Mucosa of descending colon (tissue), 3 donors: ENCODE results near the gene TPD52L1. TPM values are rescaled to one million over a fixed set of nuclear protein-coding genes. Genes with fewer than 3 reads are reported as not detected.

ENCODE experiments used
- ATAC-seq: fragments of 200-7000 bp; cut with Tn5 transposase; one replicate; pipeline ENCODE4 v1.9.1; 2020; ENCODE audit warnings: mild to moderate bottlenecking, moderate library complexity
- DNase-seq, 3 donors: peaks; one replicate each; pipeline ENCODE4 v3.0.0-alpha.2; 2020
- H3K36me3 ChIP-seq: fragments of 200-600 bp; one replicate; pipeline ENCODE4 v1.8.0; 2021; ENCODE audit warnings: low read depth, mild to moderate bottlenecking
- H3K4me1 ChIP-seq: fragments of 200-600 bp; one replicate; pipeline ENCODE4 v1.8.0; 2021; ENCODE audit warnings: low read depth, mild to moderate bottlenecking
- H3K4me3 ChIP-seq: fragments of 200-600 bp; one replicate; pipeline ENCODE4 v1.8.0; 2021; ENCODE audit warnings: mild to moderate bottlenecking
- H3K9me3 ChIP-seq: fragments of 200-600 bp; one replicate; pipeline ENCODE4 v1.8.0; 2021; ENCODE audit warnings: mild to moderate bottlenecking
- intact Hi-C, 2 donors: fragments of 100-400 bp; cut with DNase I in 1 of 2; cut with micrococcal nuclease in 1 of 2; formaldehyde crosslinking; loops; one replicate each; pipeline versions ENCODE4 v1.11.0 to v1.11.1; 2022; cut with DNase I, micrococcal nuclease
- total RNA-seq, 3 donors: library from RNA; stranded (reverse); fragmentation: NEBNext Ultra II Directional in 2 of 3; extraction: Animal tissue kit (Norgen Biotek cat#: 25700) in 2 of 3; gene quantifications; one replicate each; pipeline versions ENCODE4 v1.2.1 to v1.2.4, GENCODE V29; 2021 to 2023
- TF ChIP-seq, protein P1 (sequence below): fragments of 200-600 bp; IDR thresholded peaks from one replicate; pipeline ENCODE4 v1.8.0; 2022; ENCODE audit warnings: antibody characterized with exemption, mild to moderate bottlenecking
- donor health status: DM: no; HTN: no; CAD: no; lungs with moderate emphysema.
- donor health status: DM: no; HTN: no; CAD: no.
- donor health status: DM: no; HTN: yes; CAD: no.

The TPD52L1 gene
- total RNA-seq, 3 donors from 2014 or later = 12.1 to 23.9 (median 22.0) TPM

DNA sequence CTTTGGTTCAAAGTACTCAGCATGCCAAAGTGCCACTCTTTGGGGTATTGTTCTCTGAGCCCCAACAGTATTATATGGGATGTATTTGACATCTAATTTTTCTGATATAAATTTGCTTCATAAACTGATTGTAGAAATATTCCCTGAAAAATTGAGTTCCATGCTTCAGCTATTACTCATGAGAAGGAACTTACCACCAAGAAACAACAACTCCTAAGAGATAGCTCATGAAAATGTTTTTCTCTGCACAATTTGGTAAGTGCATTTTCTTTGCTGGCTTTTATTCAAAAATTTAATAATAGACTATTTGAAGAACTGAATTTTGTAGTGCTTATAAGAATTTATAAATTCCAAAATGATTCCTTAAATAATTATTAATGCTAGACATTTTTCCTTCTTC is 12.8 kb upstream of the TPD52L1 start:
- intact Hi-C loops = no loop called here
- Histone ChIP-seq H3K4me3 (no peak overlapping the region), H3K9me3 (no peaks in the 10 kb centered on the region), H3K4me1 (no peaks in the 10 kb centered on the region), H3K36me3 (no peaks in the 10 kb centered on the region)
- TF ChIP-seq, protein P1, sequence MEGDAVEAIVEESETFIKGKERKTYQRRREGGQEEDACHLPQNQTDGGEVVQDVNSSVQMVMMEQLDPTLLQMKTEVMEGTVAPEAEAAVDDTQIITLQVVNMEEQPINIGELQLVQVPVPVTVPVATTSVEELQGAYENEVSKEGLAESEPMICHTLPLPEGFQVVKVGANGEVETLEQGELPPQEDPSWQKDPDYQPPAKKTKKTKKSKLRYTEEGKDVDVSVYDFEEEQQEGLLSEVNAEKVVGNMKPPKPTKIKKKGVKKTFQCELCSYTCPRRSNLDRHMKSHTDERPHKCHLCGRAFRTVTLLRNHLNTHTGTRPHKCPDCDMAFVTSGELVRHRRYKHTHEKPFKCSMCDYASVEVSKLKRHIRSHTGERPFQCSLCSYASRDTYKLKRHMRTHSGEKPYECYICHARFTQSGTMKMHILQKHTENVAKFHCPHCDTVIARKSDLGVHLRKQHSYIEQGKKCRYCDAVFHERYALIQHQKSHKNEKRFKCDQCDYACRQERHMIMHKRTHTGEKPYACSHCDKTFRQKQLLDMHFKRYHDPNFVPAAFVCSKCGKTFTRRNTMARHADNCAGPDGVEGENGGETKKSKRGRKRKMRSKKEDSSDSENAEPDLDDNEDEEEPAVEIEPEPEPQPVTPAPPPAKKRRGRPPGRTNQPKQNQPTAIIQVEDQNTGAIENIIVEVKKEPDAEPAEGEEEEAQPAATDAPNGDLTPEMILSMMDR = no peak
- DNase-seq = no peak
- no peak for ATAC-seq

DNA sequence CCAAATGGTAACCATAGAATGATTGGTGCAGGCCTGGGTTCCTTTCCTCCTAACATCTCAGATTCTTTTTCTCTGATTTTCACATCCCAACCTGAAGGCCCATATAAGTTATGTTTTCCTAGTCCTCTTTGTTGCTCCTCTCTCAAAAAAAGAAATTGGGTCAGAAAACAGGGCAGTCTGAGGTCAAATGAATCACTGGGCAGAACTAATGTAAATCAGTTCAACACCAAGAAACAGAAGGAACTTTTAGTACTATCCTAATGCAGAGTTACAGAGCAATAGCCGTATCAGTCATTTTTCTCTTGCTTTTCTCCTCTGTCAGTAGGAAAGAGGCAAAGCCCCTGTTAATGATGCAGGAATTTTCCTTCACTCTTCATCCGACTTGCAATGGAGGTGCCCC is 11.0 kb upstream of the TPD52L1 start:
- Histone ChIP-seq H3K4me1 (no peaks in the 10 kb centered on the region), H3K36me3 (no peaks in the 10 kb centered on the region), H3K4me3 (no peak overlapping the region), H3K9me3 (no peaks in the 10 kb centered on the region)
- intact Hi-C loops = no loop called here
- ATAC-seq (no peak), DNase-seq (no peak)
- TF ChIP-seq, protein P1 = no peak

DNA sequence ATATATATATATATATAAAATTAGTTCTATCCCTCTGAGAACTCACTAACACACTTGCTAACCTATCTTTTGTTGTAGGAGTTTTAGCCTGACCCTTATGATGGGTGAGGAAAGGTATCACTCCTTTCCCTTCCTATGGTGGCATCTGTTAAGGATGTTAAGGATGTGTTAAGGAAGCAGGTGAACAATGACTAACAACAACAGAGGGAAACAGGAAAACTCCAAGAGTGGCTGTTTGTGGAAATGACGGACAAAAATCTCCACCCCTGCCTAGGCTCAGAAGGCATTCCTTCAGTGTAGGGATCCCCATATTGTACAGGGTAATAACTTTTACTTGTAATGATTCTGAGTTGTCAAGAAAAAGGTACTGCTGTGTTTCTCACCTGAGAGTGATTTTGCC is 8.8 kb upstream of the TPD52L1 start:
- Histone ChIP-seq H3K4me1 (no peaks in the 10 kb centered on the region), H3K4me3 (no peak overlapping the region), H3K36me3 (no peaks in the 10 kb centered on the region), H3K9me3 (no peaks in the 10 kb centered on the region)
- no peak for DNase-seq
- intact Hi-C loops = no loop called here
- TF ChIP-seq, protein P1 = no peak
- no peak for ATAC-seq

DNA sequence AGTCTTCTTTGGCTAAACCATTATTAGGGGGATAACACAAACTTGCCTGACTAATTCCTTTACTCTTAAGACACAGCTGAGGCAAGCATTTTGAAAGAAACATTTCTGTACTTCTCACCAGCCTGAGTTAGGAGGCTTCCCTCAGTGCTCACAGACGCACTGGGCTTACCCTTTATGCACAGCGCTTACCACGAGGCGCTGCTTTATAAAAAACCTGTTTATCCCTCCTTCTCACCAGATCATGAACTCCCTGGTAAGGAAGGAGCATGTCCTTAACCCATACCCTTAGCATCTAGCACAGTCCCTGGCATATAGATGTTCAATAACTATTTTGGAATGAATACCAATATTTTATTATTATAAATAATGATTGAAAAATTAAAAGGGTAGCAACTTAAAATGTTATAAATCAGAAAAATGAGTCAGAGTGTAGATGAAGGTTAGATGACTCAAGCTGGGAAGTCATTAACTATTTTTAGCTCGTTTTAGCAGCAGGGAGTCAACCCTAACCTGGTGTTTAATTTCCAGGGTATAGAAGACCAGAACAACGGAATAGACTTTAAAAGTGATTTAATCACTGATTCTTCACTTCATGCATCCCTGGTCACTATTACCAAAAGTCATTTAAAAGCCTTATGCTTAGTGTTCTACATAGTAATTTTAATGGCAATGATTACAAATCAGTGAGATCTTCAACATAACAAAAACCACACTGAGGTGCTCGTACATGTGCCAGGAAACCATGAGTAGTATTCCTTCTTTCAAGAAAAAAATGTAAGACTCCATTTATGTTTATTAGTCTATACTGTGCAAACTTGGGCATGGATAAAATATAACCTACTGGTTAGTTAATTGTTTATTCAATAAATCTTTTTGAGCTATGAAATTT is 4.1 kb upstream of the TPD52L1 start:
- DNase-seq (no peak), ATAC-seq (no peak)
- intact Hi-C loops = no loop called here
- TF ChIP-seq, protein P1 = no peak
- Histone ChIP-seq H3K9me3 (no peaks in the 10 kb centered on the region), H3K36me3 (no peaks in the 10 kb centered on the region), H3K4me3 (no peak overlapping the region), H3K4me1 (peaks cover 2% of the 10 kb centered on the region)

DNA sequence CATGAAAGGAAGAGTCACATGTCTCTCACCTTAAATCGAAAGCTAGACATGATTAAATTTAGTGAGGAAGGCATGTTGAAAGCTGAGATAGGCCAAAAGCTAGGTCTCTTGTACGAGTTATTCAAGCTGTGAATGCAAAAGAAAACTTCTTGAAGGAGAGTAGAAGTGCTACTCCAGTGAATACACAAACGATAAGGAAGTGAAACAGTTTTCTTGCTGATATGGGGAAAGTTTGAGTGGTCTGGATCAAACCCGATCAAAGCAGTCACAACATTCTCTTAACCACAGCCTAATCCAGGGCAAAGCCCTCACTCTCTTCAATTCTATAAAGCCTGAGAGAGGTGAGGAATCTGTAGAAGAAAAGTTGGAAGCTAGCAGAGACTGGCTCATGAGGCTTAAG is 1.9 kb upstream of the TPD52L1 start:
- Histone ChIP-seq H3K9me3 (no peaks in the 10 kb centered on the region), H3K36me3 (no peaks in the 10 kb centered on the region), H3K4me3 (no peak overlapping the region), H3K4me1 (peaks cover 2% of the 10 kb centered on the region)
- no peak for ATAC-seq
- intact Hi-C loops = no loop called here
- TF ChIP-seq, protein P1 = no peak
- no peak for DNase-seq
